Activated CD8-positive, alpha-beta memory T cell treated with anti-CD3 and anti-CD28 coated beads, Interleukin-2, amount 50 U/mL, for 24 hours (primary cell): ENCODE measurements around the gene TMEM179.

ENCODE experiments used
- DNase-seq: peaks from one replicate; pipeline ENCODE4 v3.0.0-alpha.2; 2020; ENCODE audit errors: extremely low read depth

TMEM179 gene

DNA sequence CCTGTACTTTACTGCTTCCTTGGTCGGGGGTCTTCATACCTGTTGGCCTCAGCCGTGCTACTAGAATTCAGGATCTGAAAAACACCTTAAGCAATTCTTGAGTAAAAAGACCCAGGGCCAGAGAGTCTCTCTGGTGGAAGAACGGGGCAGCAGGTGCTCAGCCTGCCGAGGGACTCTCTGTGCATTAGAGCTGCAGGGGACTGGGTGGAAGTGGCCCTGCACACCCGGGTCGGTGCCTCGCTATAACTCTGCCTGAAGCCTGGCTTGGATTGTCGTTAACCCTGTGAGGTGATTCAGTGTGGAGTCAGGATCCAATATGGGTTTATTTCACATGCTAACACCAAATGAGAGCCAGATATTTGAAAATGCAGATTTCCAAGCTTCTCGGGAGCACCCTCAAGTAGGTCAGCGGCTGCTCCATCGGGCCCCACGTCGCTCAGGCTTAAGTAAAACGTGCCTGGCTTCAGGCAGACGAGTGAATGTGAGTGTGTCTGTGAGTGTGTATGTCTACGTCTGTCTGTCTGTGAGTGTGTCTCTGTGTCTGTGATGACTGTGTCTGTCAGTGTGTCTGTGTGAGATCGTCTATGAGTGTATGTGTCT lies 60.1 kb downstream of the TMEM179 start:
- DNase-seq: no peak

DNA sequence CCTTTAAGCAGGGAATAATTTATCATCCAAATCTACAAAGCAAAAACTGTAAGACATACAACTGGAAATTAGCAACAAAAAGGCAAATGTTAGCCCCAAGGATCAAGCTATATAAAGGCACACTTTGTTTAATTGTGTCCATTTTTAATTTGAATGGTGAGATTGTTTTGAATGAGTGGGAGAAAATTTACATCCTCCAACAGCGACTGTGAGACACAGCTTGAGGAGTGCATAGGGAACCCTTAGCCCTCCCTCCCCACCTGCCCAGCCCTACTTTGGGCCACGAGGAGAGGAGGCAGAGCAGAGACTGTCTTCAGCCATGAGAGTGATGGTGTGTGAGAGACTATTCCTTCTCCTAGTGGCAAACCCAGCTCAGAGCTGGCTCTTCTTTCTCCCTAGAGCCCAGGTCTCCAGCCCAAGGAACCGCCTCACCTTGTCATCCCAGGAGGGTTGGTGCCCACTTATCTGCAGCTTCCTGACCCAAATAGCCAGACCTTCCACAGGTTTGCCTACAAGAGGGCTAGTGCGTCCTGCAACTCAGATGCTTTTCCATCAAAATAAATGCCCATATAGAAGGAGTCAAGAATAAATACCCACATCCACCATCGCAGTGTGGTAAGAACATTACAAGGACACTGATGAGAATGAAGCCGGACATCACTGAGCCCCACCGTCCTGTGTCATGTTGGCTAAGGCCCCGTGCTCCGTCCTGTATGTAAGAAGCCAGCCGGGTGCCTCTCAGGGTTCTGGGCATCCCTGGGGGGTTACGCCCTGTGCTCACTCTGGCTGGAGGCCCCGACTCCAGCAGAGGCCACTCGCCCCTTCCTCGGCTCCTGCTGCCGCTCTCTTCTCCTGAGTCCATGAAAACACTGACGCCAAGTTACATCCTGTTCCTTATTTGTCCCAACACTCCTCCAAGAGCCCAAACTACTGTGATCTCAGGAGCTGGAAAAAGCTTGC lies 61.4 kb downstream of the TMEM179 start:
- DNase-seq: no peak

DNA sequence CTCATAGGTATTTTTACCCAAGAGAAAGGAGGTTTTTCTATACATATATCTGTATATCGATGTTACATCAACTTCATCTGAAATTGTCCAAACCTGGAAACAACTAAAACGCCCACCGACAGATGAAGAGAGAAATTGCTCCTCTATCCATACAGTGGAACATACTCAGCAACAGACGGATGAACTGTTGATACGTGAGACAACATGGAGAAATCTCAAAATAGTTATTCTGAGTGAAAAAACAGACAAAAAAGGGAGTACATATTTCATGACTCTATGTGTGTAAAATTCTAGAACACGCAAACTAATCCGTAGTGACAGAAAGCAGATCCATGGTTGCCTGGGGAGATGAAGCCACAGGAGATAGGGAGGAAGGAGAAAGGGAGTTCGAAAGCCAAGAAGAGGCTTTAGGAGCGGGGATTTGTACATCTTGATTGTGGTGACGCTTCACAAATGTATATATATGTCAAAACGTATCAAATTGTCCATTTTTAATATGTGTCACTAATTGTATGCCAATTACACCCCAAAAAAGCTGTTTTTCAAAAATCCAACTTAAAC lies 62.6 kb downstream of the TMEM179 start:
- DNase-seq: no peak
